ENCODE data around the gene BTRC.

Gene BTRC

DNA sequence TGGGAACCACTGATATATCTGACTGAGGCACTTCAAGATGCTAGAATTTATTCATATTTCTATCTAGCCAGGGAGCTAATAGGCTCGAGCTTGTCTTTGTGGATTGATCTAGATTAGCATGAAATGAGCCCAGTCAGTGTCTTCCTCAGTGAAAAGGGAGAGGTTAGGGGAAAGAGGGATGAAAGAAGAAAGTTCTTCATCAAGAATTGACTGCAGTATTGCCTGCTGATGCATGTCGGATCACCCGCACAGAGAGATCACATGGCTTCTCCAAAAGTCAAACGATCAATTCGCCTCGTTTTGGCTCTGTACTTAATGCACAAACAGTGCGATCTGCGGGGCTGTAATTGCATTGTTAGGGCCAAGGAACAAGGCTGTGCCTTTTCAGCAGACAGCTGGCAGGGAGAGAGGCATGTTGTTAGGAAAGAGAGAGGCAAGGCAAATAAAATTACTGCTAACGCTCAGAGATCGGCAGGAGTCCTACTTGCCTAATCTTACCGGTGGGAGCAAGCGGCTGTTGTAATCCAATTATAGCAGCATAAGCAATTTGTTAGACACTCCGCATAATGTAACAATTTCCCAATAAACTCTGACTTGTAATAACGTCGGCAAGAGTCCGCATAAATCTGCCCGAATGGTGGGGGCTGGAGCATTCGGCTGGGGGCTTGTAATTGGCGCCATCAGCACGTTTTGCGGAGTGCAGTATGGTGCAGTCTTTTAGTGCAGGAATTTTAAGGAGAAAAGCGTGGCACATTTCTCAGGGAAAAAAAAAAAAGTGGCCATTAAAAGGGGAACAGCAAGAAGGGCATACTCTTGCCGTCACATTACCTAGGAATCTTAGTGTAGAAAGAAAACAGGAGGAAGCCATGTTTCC is 132.0 kb downstream of the BTRC start:
- no peak overlapping the region for H3K9ac ChIP-seq (ENCODE audit: low read depth, low read length)
- H3K27me3 ChIP-seq (ENCODE audit: control insufficient read depth, insufficient read depth, low read length), result no peaks in the 10 kb centered on the region
- 0 out of 2 replicates have a peak overlapping the region, but pooled peaks have one; percentile 7 for H3K4me3 ChIP-seq (ENCODE audit: low read depth, low read length)
- H3K4me1 ChIP-seq (ENCODE audit: control insufficient read depth, insufficient read depth, low read length), result peaks cover 47% of the 10 kb centered on the region
- no peaks in the 10 kb centered on the region for H3K36me3 ChIP-seq (ENCODE audit: control insufficient read depth, insufficient read depth, low read length)
- H3K9me3 ChIP-seq (ENCODE audit: control insufficient read depth, insufficient read depth, low read length), result no peaks in the 10 kb centered on the region
- no peak overlapping the region for H3K27ac ChIP-seq (ENCODE audit: low read depth, low read length)

- no peaks in the 10 kb centered on the region for H3K9me3 ChIP-seq (ENCODE audit: control insufficient read depth, insufficient read depth, low read length)
- H3K4me1 ChIP-seq (ENCODE audit: control insufficient read depth, insufficient read depth, low read length), result peaks cover 47% of the 10 kb centered on the region
- H3K36me3 ChIP-seq (ENCODE audit: control insufficient read depth, insufficient read depth, low read length), result no peaks in the 10 kb centered on the region
- H3K4me3 ChIP-seq (ENCODE audit: low read depth, low read length), result no peak overlapping the region
- no peak overlapping the region for H3K9ac ChIP-seq (ENCODE audit: low read depth, low read length)
- H3K27me3 ChIP-seq (ENCODE audit: control insufficient read depth, insufficient read depth, low read length), result no peaks in the 10 kb centered on the region
- H3K27ac ChIP-seq (ENCODE audit: low read depth, low read length), result no peak overlapping the region
These were observed 133.4 kb downstream of the BTRC start for GRCh38 chr10:101487399-101487798.

GRCh38 chr10:101489355-101489754 is 135.4 kb downstream of the BTRC start:
- no peaks in the 10 kb centered on the region for H3K9me3 ChIP-seq (ENCODE audit: control insufficient read depth, insufficient read depth, low read length)
- no peaks in the 10 kb centered on the region for H3K27me3 ChIP-seq (ENCODE audit: control insufficient read depth, insufficient read depth, low read length)
- H3K4me1 ChIP-seq (ENCODE audit: control insufficient read depth, insufficient read depth, low read length), result peaks cover 55% of the 10 kb centered on the region
- peak overlapping the region; percentile 24 for H3K27ac ChIP-seq (ENCODE audit: low read depth, low read length)
- H3K9ac ChIP-seq (ENCODE audit: low read depth, low read length), result no peak overlapping the region; the same call in 1 of the 2 replicates
- peak overlapping the region; percentile 25 for H3K4me3 ChIP-seq (ENCODE audit: low read depth, low read length)
- no peaks in the 10 kb centered on the region for H3K36me3 ChIP-seq (ENCODE audit: control insufficient read depth, insufficient read depth, low read length)

DNA sequence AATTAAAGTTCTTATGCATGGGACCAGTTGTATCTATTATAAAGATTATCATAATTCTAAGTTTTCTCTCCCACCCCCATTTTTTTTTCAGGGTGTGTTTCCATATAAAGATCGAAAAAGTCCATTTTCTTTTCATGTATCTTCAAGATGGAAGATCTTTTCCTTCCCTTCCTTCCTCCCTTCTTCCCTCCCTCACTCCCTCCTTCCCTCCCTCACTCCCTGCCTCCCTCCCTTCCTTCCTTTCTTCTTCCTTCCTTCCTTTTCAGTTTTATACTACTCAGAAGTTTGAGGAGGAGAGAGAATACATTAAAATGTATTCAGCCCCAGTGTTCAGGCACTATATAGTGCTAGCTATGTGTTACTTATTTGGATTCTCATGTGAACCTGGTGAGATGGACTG is 136.1 kb downstream of the BTRC start:
- H3K4me3 ChIP-seq (ENCODE audit: low read depth, low read length), result 0 out of 2 replicates have a peak overlapping the region, but pooled peaks have one; percentile 25
- peak overlapping the region; percentile 24 for H3K27ac ChIP-seq (ENCODE audit: low read depth, low read length)
- H3K36me3 ChIP-seq (ENCODE audit: control insufficient read depth, insufficient read depth, low read length), result no peaks in the 10 kb centered on the region
- H3K4me1 ChIP-seq (ENCODE audit: control insufficient read depth, insufficient read depth, low read length), result peaks cover 55% of the 10 kb centered on the region
- no peak overlapping the region for H3K9ac ChIP-seq (ENCODE audit: low read depth, low read length)
- H3K27me3 ChIP-seq (ENCODE audit: control insufficient read depth, insufficient read depth, low read length), result no peaks in the 10 kb centered on the region
- H3K9me3 ChIP-seq (ENCODE audit: control insufficient read depth, insufficient read depth, low read length), result no peaks in the 10 kb centered on the region

- H3K4me3 ChIP-seq (ENCODE audit: low read depth, low read length), result no peak overlapping the region
- no peak overlapping the region for H3K27ac ChIP-seq (ENCODE audit: low read depth, low read length)
- no peaks in the 10 kb centered on the region for H3K27me3 ChIP-seq (ENCODE audit: control insufficient read depth, insufficient read depth, low read length)
- H3K9ac ChIP-seq (ENCODE audit: low read depth, low read length), result no peak overlapping the region
- H3K9me3 ChIP-seq (ENCODE audit: control insufficient read depth, insufficient read depth, low read length), result no peaks in the 10 kb centered on the region
- peaks cover 35% of the 10 kb centered on the region for H3K4me1 ChIP-seq (ENCODE audit: control insufficient read depth, insufficient read depth, low read length)
- H3K36me3 ChIP-seq (ENCODE audit: control insufficient read depth, insufficient read depth, low read length), result no peaks in the 10 kb centered on the region
These were observed 138.2 kb downstream of the BTRC start for GRCh38 chr10:101492205-101492604.

- H3K4me3 ChIP-seq (ENCODE audit: low read depth, low read length), result no peak overlapping the region
- H3K4me1 ChIP-seq (ENCODE audit: control insufficient read depth, insufficient read depth, low read length), result peaks cover 29% of the 10 kb centered on the region
- no peaks in the 10 kb centered on the region for H3K9me3 ChIP-seq (ENCODE audit: control insufficient read depth, insufficient read depth, low read length)
- H3K36me3 ChIP-seq (ENCODE audit: control insufficient read depth, insufficient read depth, low read length), result no peaks in the 10 kb centered on the region
- no peaks in the 10 kb centered on the region for H3K27me3 ChIP-seq (ENCODE audit: control insufficient read depth, insufficient read depth, low read length)
- no peak overlapping the region for H3K9ac ChIP-seq (ENCODE audit: low read depth, low read length)
- H3K27ac ChIP-seq (ENCODE audit: low read depth, low read length), result no peak overlapping the region
These were observed 138.8 kb downstream of the BTRC start for GRCh38 chr10:101492814-101493213.

GRCh38 chr10:101493249-101493648 is 139.3 kb downstream of the BTRC start:
- H3K4me1 ChIP-seq (ENCODE audit: control insufficient read depth, insufficient read depth, low read length), result peaks cover 25% of the 10 kb centered on the region
- H3K36me3 ChIP-seq (ENCODE audit: control insufficient read depth, insufficient read depth, low read length), result no peaks in the 10 kb centered on the region
- H3K4me3 ChIP-seq (ENCODE audit: low read depth, low read length), result no peak overlapping the region
- H3K27ac ChIP-seq (ENCODE audit: low read depth, low read length), result no peak overlapping the region
- no peaks in the 10 kb centered on the region for H3K9me3 ChIP-seq (ENCODE audit: control insufficient read depth, insufficient read depth, low read length)
- H3K27me3 ChIP-seq (ENCODE audit: control insufficient read depth, insufficient read depth, low read length), result no peaks in the 10 kb centered on the region
- H3K9ac ChIP-seq (ENCODE audit: low read depth, low read length), result no peak overlapping the region

GRCh38 chr10:101493782-101494281 is 139.9 kb downstream of the BTRC start:
- Histone ChIP-seq H3K27me3 (ENCODE audit: control insufficient read depth, insufficient read depth, low read length) (no peaks in the 10 kb centered on the region), H3K27ac (ENCODE audit: low read depth, low read length) (peak overlapping the region; percentile 21), H3K4me1 (ENCODE audit: control insufficient read depth, insufficient read depth, low read length) (peaks cover 20% of the 10 kb centered on the region), H3K4me3 (ENCODE audit: low read depth, low read length) (no peak overlapping the region), H3K36me3 (ENCODE audit: control insufficient read depth, insufficient read depth, low read length) (no peaks in the 10 kb centered on the region), H3K9me3 (ENCODE audit: control insufficient read depth, insufficient read depth, low read length) (no peaks in the 10 kb centered on the region), H3K9ac (ENCODE audit: low read depth, low read length) (no peak overlapping the region)

DNA sequence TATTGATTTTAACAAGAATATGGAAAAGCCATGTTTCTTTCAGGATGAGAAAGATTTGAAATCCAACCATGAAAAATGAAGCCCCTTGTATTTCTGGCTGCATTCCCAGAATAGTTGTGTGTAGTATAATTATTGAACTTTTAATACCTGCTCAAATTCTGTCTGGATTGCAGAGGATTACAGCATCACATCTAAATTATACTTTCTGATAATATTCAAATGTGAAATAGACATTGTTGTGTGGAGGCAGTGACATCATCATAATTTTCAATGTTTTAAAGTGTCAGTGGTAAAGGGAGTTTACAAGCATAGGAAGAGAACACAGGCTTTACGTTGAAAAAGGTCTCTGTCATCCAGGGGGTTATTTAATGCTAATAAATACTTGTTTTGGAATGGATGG is 140.7 kb downstream of the BTRC start:
- Histone ChIP-seq H3K27me3 (ENCODE audit: control insufficient read depth, insufficient read depth, low read length) (no peaks in the 10 kb centered on the region), H3K27ac (ENCODE audit: low read depth, low read length) (no peak overlapping the region)

GRCh38 chr10:101495324-101495925 is 141.5 kb downstream of the BTRC start:
- H3K9me3 ChIP-seq (ENCODE audit: control insufficient read depth, insufficient read depth, low read length), result no peaks in the 10 kb centered on the region
- H3K4me1 ChIP-seq (ENCODE audit: control insufficient read depth, insufficient read depth, low read length), result peaks cover 12% of the 10 kb centered on the region; the same call in 1 of the 2 replicates
- H3K27ac ChIP-seq (ENCODE audit: low read depth, low read length), result no peak overlapping the region
- no peak overlapping the region for H3K9ac ChIP-seq (ENCODE audit: low read depth, low read length)
- no peaks in the 10 kb centered on the region for H3K36me3 ChIP-seq (ENCODE audit: control insufficient read depth, insufficient read depth, low read length)
- H3K27me3 ChIP-seq (ENCODE audit: control insufficient read depth, insufficient read depth, low read length), result no peaks in the 10 kb centered on the region
- no peak overlapping the region for H3K4me3 ChIP-seq (ENCODE audit: low read depth, low read length)

More for the DNA sequence above, 140.7 kb downstream of the BTRC start:
- no peak overlapping the region for H3K9ac ChIP-seq (ENCODE audit: low read depth, low read length)
- H3K4me3 ChIP-seq (ENCODE audit: low read depth, low read length), result no peak overlapping the region
- H3K9me3 ChIP-seq (ENCODE audit: control insufficient read depth, insufficient read depth, low read length), result no peaks in the 10 kb centered on the region
- peaks cover 13% of the 10 kb centered on the region for H3K4me1 ChIP-seq (ENCODE audit: control insufficient read depth, insufficient read depth, low read length)
- no peaks in the 10 kb centered on the region for H3K36me3 ChIP-seq (ENCODE audit: control insufficient read depth, insufficient read depth, low read length)

DNA sequence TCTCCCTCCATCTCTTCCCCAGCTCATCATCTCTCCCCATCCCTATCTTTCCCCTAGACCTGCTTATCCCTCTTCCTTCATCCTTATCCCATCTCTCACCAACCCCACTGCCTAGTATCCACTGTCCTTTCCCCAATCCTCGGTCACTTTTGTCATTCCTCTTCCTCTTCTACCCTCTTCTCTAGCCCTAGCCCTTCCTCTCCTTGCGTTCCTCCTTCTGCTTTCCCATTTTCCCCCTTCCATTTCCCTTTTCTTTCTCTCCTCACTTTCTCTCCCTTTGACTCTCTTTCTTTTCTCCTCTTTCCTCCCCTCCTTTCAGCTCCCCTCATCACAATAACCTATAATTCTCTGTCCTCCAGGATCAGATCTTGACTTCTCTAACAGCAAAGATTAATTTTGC is 150.5 kb downstream of the BTRC start:
- peaks cover 17% of the 10 kb centered on the region; the same call in 1 of the 2 replicates for H3K4me1 ChIP-seq (ENCODE audit: control insufficient read depth, insufficient read depth, low read length)
- no peak overlapping the region for H3K27ac ChIP-seq (ENCODE audit: low read depth, low read length)
- H3K27me3 ChIP-seq (ENCODE audit: control insufficient read depth, insufficient read depth, low read length), result no peaks in the 10 kb centered on the region
- no peaks in the 10 kb centered on the region for H3K36me3 ChIP-seq (ENCODE audit: control insufficient read depth, insufficient read depth, low read length)
- H3K9ac ChIP-seq (ENCODE audit: low read depth, low read length), result no peak overlapping the region
- no peak overlapping the region for H3K4me3 ChIP-seq (ENCODE audit: low read depth, low read length)
- H3K9me3 ChIP-seq (ENCODE audit: control insufficient read depth, insufficient read depth, low read length), result no peaks in the 10 kb centered on the region

All from HUES48 (cell line).